Measurements from ENCODE around the gene ZNF296.

DNA sequence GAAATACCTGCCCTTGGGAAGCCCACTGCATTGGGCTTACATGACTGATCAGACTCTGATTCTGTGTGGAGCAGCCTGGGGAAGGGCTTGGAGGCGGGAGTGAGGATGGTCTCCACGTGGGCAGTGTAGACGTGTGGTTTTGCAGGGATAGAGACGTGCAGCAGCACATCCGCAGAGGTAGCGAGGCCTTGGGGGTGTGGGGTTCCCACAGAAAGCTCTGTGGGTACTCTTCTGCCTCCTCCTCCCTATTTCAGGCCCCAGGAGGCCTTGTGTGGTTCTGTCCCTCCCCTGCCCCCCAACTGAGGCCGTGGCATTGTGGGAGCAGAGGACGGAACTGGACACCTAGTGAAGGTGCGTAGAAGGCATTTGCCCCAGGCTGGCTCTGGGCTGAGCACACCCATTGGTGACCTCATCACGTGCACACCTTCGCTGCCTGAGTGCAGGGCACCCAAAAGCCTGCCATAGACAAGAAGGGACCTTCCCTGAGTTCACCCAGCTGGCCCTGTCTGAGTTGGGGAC, 45.6 kb upstream of the ZNF296 start:
- TF ChIP-seq, protein P1, sequence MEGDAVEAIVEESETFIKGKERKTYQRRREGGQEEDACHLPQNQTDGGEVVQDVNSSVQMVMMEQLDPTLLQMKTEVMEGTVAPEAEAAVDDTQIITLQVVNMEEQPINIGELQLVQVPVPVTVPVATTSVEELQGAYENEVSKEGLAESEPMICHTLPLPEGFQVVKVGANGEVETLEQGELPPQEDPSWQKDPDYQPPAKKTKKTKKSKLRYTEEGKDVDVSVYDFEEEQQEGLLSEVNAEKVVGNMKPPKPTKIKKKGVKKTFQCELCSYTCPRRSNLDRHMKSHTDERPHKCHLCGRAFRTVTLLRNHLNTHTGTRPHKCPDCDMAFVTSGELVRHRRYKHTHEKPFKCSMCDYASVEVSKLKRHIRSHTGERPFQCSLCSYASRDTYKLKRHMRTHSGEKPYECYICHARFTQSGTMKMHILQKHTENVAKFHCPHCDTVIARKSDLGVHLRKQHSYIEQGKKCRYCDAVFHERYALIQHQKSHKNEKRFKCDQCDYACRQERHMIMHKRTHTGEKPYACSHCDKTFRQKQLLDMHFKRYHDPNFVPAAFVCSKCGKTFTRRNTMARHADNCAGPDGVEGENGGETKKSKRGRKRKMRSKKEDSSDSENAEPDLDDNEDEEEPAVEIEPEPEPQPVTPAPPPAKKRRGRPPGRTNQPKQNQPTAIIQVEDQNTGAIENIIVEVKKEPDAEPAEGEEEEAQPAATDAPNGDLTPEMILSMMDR (conservative IDR thresholded peaks at IDR 0.05): no peak
- TF ChIP-seq EZH2 (IDR thresholded peaks at IDR 0.05; ENCODE audit: low read depth): no peak

Measured in PC-9 (cell line).